ENCODE measurements around the gene TSHZ1.

TSHZ1 gene

GRCh38 chr18:75209129-75209950, 1.3 kb upstream of the TSHZ1 start, which contains the start of gene PTGR3:
Gene PTGR3 (minus strand): TSS chr18:75209139. CDS start chr18:75209058, 81 bp downstream.
- DNase-seq: peak; percentile 92

- no peak for DNase-seq
Observed at GRCh38 chr18:75209951-75210258, 692 bp upstream of the TSHZ1 start.

GRCh38 chr18:75211002-75211621, 515 bp downstream of the TSHZ1 start:
- DNase-seq: peak; percentile 67

GRCh38 chr18:75211626-75211952, 992 bp downstream of the TSHZ1 start:
- DNase-seq: no peak

GRCh38 chr18:75211953-75212750, 1.6 kb downstream of the TSHZ1 start:
- DNase-seq: peak; percentile 71

- no peak for DNase-seq
Observed at GRCh38 chr18:75212751-75213090, 2.1 kb downstream of the TSHZ1 start.

- no peak for DNase-seq
Observed at GRCh38 chr18:75213611-75214331, 3.2 kb downstream of the TSHZ1 start.

- no peak for DNase-seq
Observed at GRCh38 chr18:75214332-75214690, 3.7 kb downstream of the TSHZ1 start.

- DNase-seq: no peak
Observed at GRCh38 chr18:75214766-75215510, 4.3 kb downstream of the TSHZ1 start.

GRCh38 chr18:75215663-75216062, 5.1 kb downstream of the TSHZ1 start:
- no peak for DNase-seq

- DNase-seq: no peak
Observed at GRCh38 chr18:75216212-75216910, 5.8 kb downstream of the TSHZ1 start.

GRCh38 chr18:75216911-75217689, 6.5 kb downstream of the TSHZ1 start:
- no peak for DNase-seq

GRCh38 chr18:75218065-75218923, 7.7 kb downstream of the TSHZ1 start:
- no peak for DNase-seq

GRCh38 chr18:75219745-75220375, 9.3 kb downstream of the TSHZ1 start:
- DNase-seq: no peak

- DNase-seq: no peak
Observed at GRCh38 chr18:75220551-75221355, 10.2 kb downstream of the TSHZ1 start.

GRCh38 chr18:75221397-75221796, 10.8 kb downstream of the TSHZ1 start:
- no peak for DNase-seq

GRCh38 chr18:75221897-75222296, 11.3 kb downstream of the TSHZ1 start:
- no peak for DNase-seq

GRCh38 chr18:75222407-75222806, 11.8 kb downstream of the TSHZ1 start:
- no peak for DNase-seq

Measured in right forelimb (tissue), 1 donor.